IPS-NIHi11 (cell line): Measurements from ENCODE around the gene KPNA1.

ENCODE experiments used
- DNase-seq: peaks from one replicate; pipeline ENCODE4 v3.0.0; 2012; ENCODE audit warnings: mixed read lengths, low spot score

The KPNA1 gene

GRCh38 chr3:122415104-122415744 lies 99.5 kb downstream of the KPNA1 start:
- peak; percentile 77 for DNase-seq

GRCh38 chr3:122414391-122414790 lies 100.3 kb downstream of the KPNA1 start:
- no peak for DNase-seq

- no peak for DNase-seq
These were observed 104.1 kb downstream of the KPNA1 start for GRCh38 chr3:122410639-122411038.

GRCh38 chr3:122410111-122410510 lies 104.6 kb downstream of the KPNA1 start:
- no peak for DNase-seq

- DNase-seq = no peak
These were observed 105.3 kb downstream of the KPNA1 start for GRCh38 chr3:122409446-122409845.

GRCh38 chr3:122407946-122408345 lies 106.8 kb downstream of the KPNA1 start:
- DNase-seq = no peak

GRCh38 chr3:122406198-122406597 lies 108.5 kb downstream of the KPNA1 start:
- no peak for DNase-seq

GRCh38 chr3:122405015-122405414 lies 109.7 kb downstream of the KPNA1 start:
- no peak for DNase-seq

GRCh38 chr3:122403489-122403888 lies 111.2 kb downstream of the KPNA1 start:
- DNase-seq = no peak

- no peak for DNase-seq
These were observed 115.8 kb downstream of the KPNA1 start for GRCh38 chr3:122398920-122399319.

- DNase-seq = no peak
These were observed 117.5 kb downstream of the KPNA1 start for GRCh38 chr3:122397201-122397600.

- no peak for DNase-seq
These were observed 118.2 kb downstream of the KPNA1 start for GRCh38 chr3:122396511-122396910.

GRCh38 chr3:122395582-122395981 lies 119.2 kb downstream of the KPNA1 start:
- no peak for DNase-seq

GRCh38 chr3:122394173-122394572 lies 120.6 kb downstream of the KPNA1 start:
- DNase-seq = no peak

- peak; percentile 51 for DNase-seq
These were observed 121.6 kb downstream of the KPNA1 start for GRCh38 chr3:122392868-122393844.

- DNase-seq = no peak
These were observed 122.9 kb downstream of the KPNA1 start for GRCh38 chr3:122391681-122392446.

- DNase-seq = no peak
These were observed 124.1 kb downstream of the KPNA1 start for GRCh38 chr3:122390665-122391064.

GRCh38 chr3:122389892-122390291 lies 124.8 kb downstream of the KPNA1 start:
- DNase-seq = no peak

GRCh38 chr3:122389197-122389596 lies 125.5 kb downstream of the KPNA1 start:
- DNase-seq = no peak

- no peak for DNase-seq
These were observed 127.0 kb downstream of the KPNA1 start for GRCh38 chr3:122387709-122388108.

- DNase-seq = peak; percentile 95
These were observed 130.7 kb downstream of the KPNA1 start, which contains the start of gene FAM162A for GRCh38 chr3:122383771-122384697. Gene FAM162A, plus strand, starts transcription at chr3:122384182. Its CDS starts 84 bp downstream, at chr3:122384266.
